PC-9 (cell line): Measurements from ENCODE around the gene EHD2. TPM values are rescaled to one million over a fixed set of nuclear protein-coding genes. Genes with fewer than 3 reads are reported as not detected.

ENCODE experiments used
- BruUV-seq: library from RNA; stranded (reverse); fragments of 400-500 nt; replicated peaks from 2 replicates; lab custom pipeline; 2021; lab: Mats Ljungman, UMichigan
- CTCF ChIA-PET: fragments of 300-600 bp; sonication (Branson Sonifier 250); formaldehyde crosslinking; loops from one replicate; lab custom pipeline; 2022; ENCODE audit warnings: antibody characterized with exemption; lab: Charles Lee
- POLR2A ChIA-PET: fragments of 300-600 bp; sonication (Branson Sonifier 250); formaldehyde crosslinking; loops from one replicate; lab custom pipeline; 2022; ENCODE audit warnings: antibody characterized with exemption; ENCODE audit not compliant: unreplicated experiment; lab: Charles Lee
- DNase-seq, 2 experiments: peaks; one replicate each; pipeline versions ENCODE4 v3.0.0 to v3.0.0-alpha.2; 2015 to 2022; ENCODE audit warnings: mixed read lengths in 1 of 2
- H2AFZ ChIP-seq: fragments of 200-600 bp; sonication (generic); 2 replicates; pipeline ENCODE4 v1.8.1; 2017; ENCODE audit warnings: antibody characterized with exemption
- H3F3A ChIP-seq: fragments of 200-600 bp; sonication (generic); 2 replicates; pipeline ENCODE4 v1.8.1; 2017; ENCODE audit warnings: antibody characterized with exemption, mild to moderate bottlenecking, low read depth; ENCODE audit not compliant: insufficient read depth
- H3K27ac ChIP-seq: fragments of 200-600 bp; sonication (generic); 2 replicates; pipeline ENCODE4 v1.6.1; 2016; ENCODE audit warnings: mixed run types
- H3K27me3 ChIP-seq: fragments of 200-600 bp; sonication (generic); 2 replicates; pipeline ENCODE4 v1.6.1; 2016; ENCODE audit warnings: low read depth, mixed run types; ENCODE audit not compliant: insufficient read depth
- H3K36me3 ChIP-seq: fragments of 200-600 bp; sonication (generic); 2 replicates; pipeline ENCODE4 v1.6.1; 2016; ENCODE audit warnings: low read depth, mixed run types
- H3K4me1 ChIP-seq: fragments of 200-600 bp; sonication (generic); replicated peaks from 2 replicates; pipeline ENCODE4 v1.6.1; 2016; ENCODE audit warnings: mixed run types; ENCODE audit not compliant: insufficient read depth
- H3K4me2 ChIP-seq: fragments of 200-600 bp; sonication (generic); 2 replicates; pipeline ENCODE4 v1.6.1; 2017; ENCODE audit warnings: mixed run types
- H3K4me3 ChIP-seq: fragments of 200-600 bp; sonication (generic); 2 replicates; pipeline ENCODE4 v1.6.1; 2016; ENCODE audit warnings: mixed run types
- H3K79me2 ChIP-seq: fragments of 200-600 bp; sonication (generic); 2 replicates; pipeline ENCODE4 v1.6.1; 2017; ENCODE audit warnings: low read depth, mixed run types
- H3K9me2 ChIP-seq: fragments of 200-600 bp; sonication (generic); 2 replicates; pipeline ENCODE4 v1.8.1; 2017; ENCODE audit warnings: mild to moderate bottlenecking; ENCODE audit not compliant: insufficient read depth
- H3K9me3 ChIP-seq: fragments of 200-600 bp; sonication (generic); 2 replicates; pipeline ENCODE4 v1.8.1; 2016; ENCODE audit warnings: low read depth; ENCODE audit not compliant: insufficient read depth
- H4K20me1 ChIP-seq: fragments of 200-600 bp; sonication (generic); 2 replicates; pipeline ENCODE4 v1.8.1; 2017; ENCODE audit not compliant: insufficient read depth
- EZH2 ChIP-seq: fragments of 200-600 bp; sonication (generic); IDR thresholded peaks from 2 replicates; pipeline ENCODE4 v1.8.0; 2017; ENCODE audit warnings: antibody characterized with exemption, low read depth
- intact Hi-C: fragments of 100-400 bp; cut with micrococcal nuclease; formaldehyde crosslinking; loops from one replicate; pipeline ENCODE4 v1.10.0; 2022; ENCODE audit not compliant: unreplicated experiment
- total RNA-seq: library from RNA; stranded (reverse); gene quantifications from 2 replicates; pipeline ENCODE4 v1.2.3, GENCODE V29; 2021
- TF ChIP-seq, protein P1 (sequence below): fragments of 200-600 bp; sonication (generic); conservative IDR thresholded peaks from 2 replicates; pipeline ENCODE4 v1.6.1; 2017; ENCODE audit warnings: mixed run types, antibody characterized with exemption, mild to moderate bottlenecking, moderate library complexity

EHD2 gene
- total RNA-seq, 1 experiment from 2014 or later = 25.6 TPM

DNA sequence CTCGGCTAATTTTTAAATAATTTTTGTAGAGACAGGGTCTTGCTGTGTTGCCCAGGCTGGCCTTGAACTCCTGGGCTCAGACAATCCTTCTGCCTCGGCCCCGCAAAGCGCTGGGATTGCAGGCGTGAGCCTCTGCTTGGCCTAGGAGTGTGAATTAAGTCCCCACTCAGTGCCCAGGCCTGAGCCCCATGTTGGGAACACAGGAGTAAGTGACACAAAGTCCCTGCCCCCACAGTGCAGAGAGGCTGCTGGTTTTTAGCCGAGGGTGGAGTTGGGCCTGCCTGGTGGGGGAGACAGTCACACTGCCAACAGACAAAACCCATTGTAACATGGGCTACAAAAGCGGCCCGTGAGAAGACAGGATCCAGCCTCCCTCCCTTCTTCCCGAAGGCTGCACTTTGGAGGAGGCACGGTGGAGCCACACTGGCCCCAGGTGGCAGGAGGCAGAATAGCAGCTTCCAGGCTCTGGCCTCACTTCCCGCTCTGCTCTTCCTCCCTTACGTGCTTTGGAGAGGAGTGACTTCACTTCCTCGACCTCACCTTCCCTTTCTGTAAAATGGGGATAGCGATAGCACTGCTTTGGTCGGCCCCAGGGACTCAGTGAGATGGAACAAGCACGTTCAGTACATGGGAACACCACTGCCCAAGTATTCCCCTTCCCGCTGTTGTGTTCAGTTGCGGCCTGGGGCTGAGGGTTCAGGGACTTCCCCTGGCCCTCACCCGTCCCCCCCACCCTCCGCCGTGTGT is 15.2 kb upstream of the EHD2 start:
- 0 out of 2 replicates have a peak overlapping the region, but pooled peaks have one; percentile 27 for H3K27ac ChIP-seq
- no peaks in the 10 kb centered on the region for H3K27me3 ChIP-seq

DNA sequence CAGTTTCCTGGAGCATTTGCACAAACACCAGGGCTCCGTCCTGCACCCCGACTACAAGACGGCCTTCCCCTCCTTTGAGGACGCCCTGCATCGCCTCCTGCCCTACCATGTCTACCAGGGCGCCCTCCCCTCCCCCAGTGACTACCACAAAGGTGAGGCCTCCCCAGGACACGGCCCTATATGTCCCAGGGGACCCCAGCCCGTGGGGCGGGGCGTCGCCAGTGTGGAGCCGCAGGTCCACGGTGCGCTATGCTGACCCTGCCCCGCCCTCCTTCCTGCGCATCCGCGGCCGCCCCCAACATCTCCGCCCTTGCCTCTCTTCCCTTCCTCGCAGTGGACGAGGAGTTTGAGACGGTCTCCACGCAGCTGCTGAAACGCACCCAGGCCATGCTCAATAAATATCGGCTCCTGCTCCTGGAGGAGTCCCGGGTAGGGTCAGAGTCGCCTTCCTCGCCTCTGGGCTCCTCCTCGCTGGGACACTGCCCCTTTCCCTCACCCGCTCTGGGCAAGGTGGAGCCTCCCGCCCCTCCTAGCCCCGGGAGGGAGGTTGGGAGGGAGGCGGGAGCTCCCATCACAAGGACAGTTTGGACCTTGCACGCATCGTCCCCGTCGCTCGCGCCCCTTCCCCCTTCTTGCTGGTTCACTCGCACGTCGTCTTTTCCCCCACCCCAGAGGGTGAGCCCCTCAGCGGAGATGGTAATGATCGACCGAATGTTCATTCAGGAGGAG is 14.4 kb upstream of the EHD2 start:
- Histone ChIP-seq H2AFZ (no peak overlapping the region), H3K27ac (no peak overlapping the region), H4K20me1 (no peaks in the 10 kb centered on the region), H3K9me2 (no peaks in the 10 kb centered on the region), H3K36me3 (no peaks in the 10 kb centered on the region), H3K4me1 (no peaks in the 10 kb centered on the region), H3K4me2 (no peak overlapping the region), H3K79me2 (no peaks in the 10 kb centered on the region), H3K9me3 (no peaks in the 10 kb centered on the region), H3K27me3 (no peaks in the 10 kb centered on the region), H3K4me3 (no peak overlapping the region), H3F3A (peaks cover 20% of the 10 kb centered on the region; the same call in 1 of the 2 replicates)
- no peak for DNase-seq
- BruUV-seq = no TSS peak
- POLR2A ChIA-PET = interaction anchor here (0.6 kb wide), 1 partner anchor 215 kb away, joined by 4 read pairs; no protein-coding TSS in a partner anchor
- TF ChIP-seq, protein P1, sequence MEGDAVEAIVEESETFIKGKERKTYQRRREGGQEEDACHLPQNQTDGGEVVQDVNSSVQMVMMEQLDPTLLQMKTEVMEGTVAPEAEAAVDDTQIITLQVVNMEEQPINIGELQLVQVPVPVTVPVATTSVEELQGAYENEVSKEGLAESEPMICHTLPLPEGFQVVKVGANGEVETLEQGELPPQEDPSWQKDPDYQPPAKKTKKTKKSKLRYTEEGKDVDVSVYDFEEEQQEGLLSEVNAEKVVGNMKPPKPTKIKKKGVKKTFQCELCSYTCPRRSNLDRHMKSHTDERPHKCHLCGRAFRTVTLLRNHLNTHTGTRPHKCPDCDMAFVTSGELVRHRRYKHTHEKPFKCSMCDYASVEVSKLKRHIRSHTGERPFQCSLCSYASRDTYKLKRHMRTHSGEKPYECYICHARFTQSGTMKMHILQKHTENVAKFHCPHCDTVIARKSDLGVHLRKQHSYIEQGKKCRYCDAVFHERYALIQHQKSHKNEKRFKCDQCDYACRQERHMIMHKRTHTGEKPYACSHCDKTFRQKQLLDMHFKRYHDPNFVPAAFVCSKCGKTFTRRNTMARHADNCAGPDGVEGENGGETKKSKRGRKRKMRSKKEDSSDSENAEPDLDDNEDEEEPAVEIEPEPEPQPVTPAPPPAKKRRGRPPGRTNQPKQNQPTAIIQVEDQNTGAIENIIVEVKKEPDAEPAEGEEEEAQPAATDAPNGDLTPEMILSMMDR = no peak
- TF ChIP-seq EZH2 = no peak
- CTCF ChIA-PET = interaction anchor here (0.6 to 1.9 kb wide), 2 partner anchors 236 to 262 kb away, joined by 4 to 6 read pairs; no protein-coding TSS in a partner anchor
- intact Hi-C loops = loop anchor here (1.0 to 2.0 kb wide), 3 partner anchors 98 to 262 kb away; partner anchors contain the start of gene NAPA

More for the DNA sequence above, 15.2 kb upstream of the EHD2 start:
- Histone ChIP-seq H3K9me3 (no peaks in the 10 kb centered on the region), H3K4me3 (no peak overlapping the region), H3K36me3 (no peaks in the 10 kb centered on the region), H3K79me2 (no peaks in the 10 kb centered on the region), H4K20me1 (peaks cover 4% of the 10 kb centered on the region; the same call in 1 of the 2 replicates), H3K9me2 (no peaks in the 10 kb centered on the region), H3K4me2 (no peak overlapping the region), H3K4me1 (no peaks in the 10 kb centered on the region), H2AFZ (no peak overlapping the region), H3F3A (peaks cover 13% of the 10 kb centered on the region; the same call in 1 of the 2 replicates)
- peak; percentile 70 to 78 for DNase-seq
- no TSS peak for BruUV-seq
- intact Hi-C loops = loop anchor here (1.0 to 2.0 kb wide), 3 partner anchors 97 to 262 kb away; partner anchors contain the start of gene NAPA
- CTCF ChIA-PET = interaction anchor here (1.9 kb wide), 1 partner anchor 261 kb away, joined by 4 read pairs; no protein-coding TSS in a partner anchor
- TF ChIP-seq, protein P1 = peak; percentile 99
- TF ChIP-seq EZH2 = no peak
- POLR2A ChIA-PET = no interaction called here

DNA sequence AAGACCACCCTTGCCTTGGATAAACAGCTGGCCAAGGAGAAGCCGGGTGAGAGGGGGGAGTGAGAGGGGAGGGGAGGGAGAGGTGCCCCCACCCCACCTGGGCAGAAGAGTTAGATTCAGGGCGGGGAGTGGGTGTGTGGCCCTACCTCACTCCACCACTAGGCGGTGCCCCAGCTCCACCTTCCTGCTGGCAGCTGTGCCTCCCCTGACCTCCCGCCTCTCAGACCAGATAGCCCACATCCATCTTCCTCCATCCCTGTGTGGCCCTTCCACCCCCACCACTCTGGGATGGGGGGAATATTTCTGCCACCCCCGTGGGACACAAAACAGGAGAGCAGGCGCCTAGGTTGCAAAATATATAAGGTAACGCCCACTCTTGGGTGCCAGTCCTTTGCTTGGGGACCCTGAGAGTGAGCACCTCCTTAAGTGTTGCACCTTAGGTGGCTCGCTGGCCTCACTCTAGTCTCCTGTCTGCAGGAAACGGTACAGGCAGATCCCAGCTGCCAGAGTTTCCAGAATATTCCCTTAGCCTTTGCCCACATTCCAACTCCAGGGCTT is 13.8 kb upstream of the EHD2 start:
- peak in 1 of 2 experiments; percentile 53 for DNase-seq
- Histone ChIP-seq H3K4me2 (no peak overlapping the region), H3K4me3 (no peak overlapping the region), H3K79me2 (no peaks in the 10 kb centered on the region), H3K27ac (no peak overlapping the region), H3F3A (peaks cover 24% of the 10 kb centered on the region; the same call in 1 of the 2 replicates), H3K36me3 (no peaks in the 10 kb centered on the region), H2AFZ (no peak overlapping the region), H3K9me3 (no peaks in the 10 kb centered on the region), H4K20me1 (no peaks in the 10 kb centered on the region), H3K27me3 (no peaks in the 10 kb centered on the region), H3K9me2 (no peaks in the 10 kb centered on the region), H3K4me1 (no peaks in the 10 kb centered on the region)
- BruUV-seq = no TSS peak
- TF ChIP-seq, protein P1 = peak; percentile 96
- TF ChIP-seq EZH2 = no peak
- intact Hi-C loops = loop anchor here (2.0 kb wide), 1 partner anchor 99 kb away; no protein-coding TSS in a partner anchor
- CTCF ChIA-PET = interaction anchor here (0.6 kb wide), 1 partner anchor 236 kb away, joined by 6 read pairs; no protein-coding TSS in a partner anchor
- POLR2A ChIA-PET = interaction anchor here (0.6 kb wide), 1 partner anchor 216 kb away, joined by 4 read pairs; no protein-coding TSS in a partner anchor
